Measurements from ENCODE around the gene RPL38. TPM values are rescaled to one million over a fixed set of nuclear protein-coding genes. Genes with fewer than 3 reads are reported as not detected.
A peak's percentile ranks its signal among the peaks of the same experiment; 100 is the strongest.

RPL38 gene
- total and polyA plus RNA-seq, 4 experiments from 2014 or later = 1,662 to 2,198 (median 2,063) TPM

GRCh38 chr17:74200112-74200511 is 3.4 kb upstream of the RPL38 start:
- Histone ChIP-seq H3K9me3 (ENCODE audit: control insufficient read depth in 1 of 2, low read length in 2 of 2) (no peaks in the 10 kb centered on the region), H3K36me3 (ENCODE audit: insufficient read depth, low read length) (peaks cover 3% of the 10 kb centered on the region), H3K4me1 (ENCODE audit: insufficient read depth, low read length) (peaks cover 23% of the 10 kb centered on the region), H3K27me3 (ENCODE audit: insufficient read depth, low read length) (peaks cover 13% of the 10 kb centered on the region), H3K27ac (ENCODE audit: low read depth, low read length) (no peak overlapping the region), H3K4me3 (ENCODE audit: low read length in 2 of 2) (no peak overlapping the region)
- intact Hi-C loops (cut with micrococcal nuclease) = no loop called here
- ChIA-PET CTCF (ENCODE audit: partially characterized antibody) (interaction anchor here (0.7 to 2.3 kb wide), 16 partner anchors 8 to 770 kb away, joined by 3 to 18 read pairs (median 4); partner anchors contain the start of gene DNAI2), POLR2A (ENCODE audit: partially characterized antibody) (interaction anchor here (0.9 to 1.0 kb wide), 2 partner anchors 11 to 179 kb away, joined by 3 to 5 read pairs; no protein-coding TSS in a partner anchor)
- Mint-ChIP-seq H3K4me3 (no peak overlapping the region), H3K27ac (peak overlapping the region in 1 of 7 donors; percentile 69), H3K27me3 (peaks cover 20 to 28% of the 10 kb centered on the region in 2 donors), H3K4me1 (peaks cover 11 to 26% (median 17%) of the 10 kb centered on the region in 4 donors), H3K9me3 (peaks cover 0 to 2% (median 0%) of the 10 kb centered on the region in 8 donors), H3K36me3 (peaks cover 8 to 18% of the 10 kb centered on the region in 2 donors)
- DNase-seq = no peak

GRCh38 chr17:74201250-74201649 is 2.2 kb upstream of the RPL38 start:
- Mint-ChIP-seq H3K36me3 (peaks cover 13 to 28% of the 10 kb centered on the region in 2 donors), H3K4me1 (peaks cover 17 to 37% (median 26%) of the 10 kb centered on the region in 4 donors), H3K9me3 (peaks cover 0 to 2% (median 0%) of the 10 kb centered on the region in 8 donors), H3K27ac (no peak overlapping the region), H3K4me3 (no peak overlapping the region), H3K27me3 (peaks cover 13 to 28% of the 10 kb centered on the region in 2 donors)
- POLR2A ChIA-PET (ENCODE audit: partially characterized antibody) = no interaction called here
- Histone ChIP-seq H3K9me3 (ENCODE audit: control insufficient read depth in 1 of 2, low read length in 2 of 2) (no peaks in the 10 kb centered on the region), H3K4me1 (ENCODE audit: insufficient read depth, low read length) (peaks cover 34% of the 10 kb centered on the region), H3K27ac (ENCODE audit: low read depth, low read length) (no peak overlapping the region), H3K27me3 (ENCODE audit: insufficient read depth, low read length) (peaks cover 7% of the 10 kb centered on the region), H3K4me3 (ENCODE audit: low read length in 2 of 2) (no peak overlapping the region), H3K36me3 (ENCODE audit: insufficient read depth, low read length) (peaks cover 15% of the 10 kb centered on the region)
- intact Hi-C loops (cut with micrococcal nuclease) = no loop called here
- DNase-seq = no peak
- CTCF ChIA-PET (ENCODE audit: partially characterized antibody) = interaction anchor here (1.1 to 2.3 kb wide), 5 partner anchors 9 to 256 kb away, joined by 3 to 18 read pairs (median 4); no protein-coding TSS in a partner anchor

DNA sequence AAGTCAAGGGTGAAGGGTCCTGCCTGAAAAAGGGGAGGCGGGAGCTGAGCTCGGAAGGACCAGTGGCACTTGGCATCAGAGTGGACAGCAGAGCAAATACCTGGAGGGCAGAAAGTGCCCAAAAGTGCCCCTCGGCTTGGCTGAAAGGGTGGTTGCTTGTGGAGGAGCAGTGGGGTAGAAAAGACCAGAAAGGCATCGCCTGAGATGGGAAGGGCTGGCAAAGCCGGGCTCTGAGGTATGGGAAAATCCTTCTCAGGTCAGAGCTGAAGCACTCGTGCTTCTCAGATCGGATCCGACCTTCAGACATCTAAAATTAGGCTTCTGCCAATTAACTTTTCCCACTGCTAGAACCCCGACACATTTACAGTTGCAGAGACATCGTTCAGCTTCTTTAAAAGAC is 1.5 kb upstream of the RPL38 start:
- Histone ChIP-seq H3K4me1 (ENCODE audit: insufficient read depth, low read length) (peaks cover 41% of the 10 kb centered on the region), H3K27me3 (ENCODE audit: insufficient read depth, low read length) (peaks cover 7% of the 10 kb centered on the region), H3K9me3 (ENCODE audit: control insufficient read depth in 1 of 2, low read length in 2 of 2) (no peaks in the 10 kb centered on the region), H3K27ac (ENCODE audit: low read depth, low read length) (no peak overlapping the region), H3K36me3 (ENCODE audit: insufficient read depth, low read length) (peaks cover 20% of the 10 kb centered on the region), H3K4me3 (ENCODE audit: low read length in 2 of 2) (no peak overlapping the region)
- peak overlapping the region in 2 of 7 donors; percentile 38 to 97 for H3K27ac Mint-ChIP-seq
- peak overlapping the region in 3 of 8 donors; percentile 18 to 40 (median 20) for H3K4me3 Mint-ChIP-seq
- peaks cover 0 to 2% (median 0%) of the 10 kb centered on the region in 8 donors for H3K9me3 Mint-ChIP-seq
- H3K4me1 Mint-ChIP-seq = peaks cover 20 to 41% (median 29%) of the 10 kb centered on the region in 4 donors
- POLR2A ChIA-PET (ENCODE audit: partially characterized antibody) = interaction anchor here (1.6 to 1.7 kb wide), 2 partner anchors 80 to 255 kb away, joined by 5 read pairs; no protein-coding TSS in a partner anchor
- peaks cover 16 to 32% of the 10 kb centered on the region in 2 donors for H3K36me3 Mint-ChIP-seq
- intact Hi-C loops (cut with micrococcal nuclease) = loop anchor here (2.0 kb wide), 1 partner anchor 79 kb away; no protein-coding TSS in a partner anchor
- H3K27me3 Mint-ChIP-seq = peaks cover 13 to 28% of the 10 kb centered on the region in 2 donors
- no peak for DNase-seq
- CTCF ChIA-PET (ENCODE audit: partially characterized antibody) = interaction anchor here (0.8 to 14.6 kb wide), 9 partner anchors 10 to 256 kb away, joined by 3 to 230 read pairs (median 4); partner anchors contain the start of genes BTBD17 and TTYH2

- Mint-ChIP-seq H3K9me3 (peaks cover 0 to 2% (median 0%) of the 10 kb centered on the region in 8 donors), H3K27me3 (peaks cover 13 to 22% of the 10 kb centered on the region in 2 donors), H3K36me3 (peaks cover 18 to 36% of the 10 kb centered on the region in 2 donors), H3K4me1 (peaks cover 23 to 45% (median 32%) of the 10 kb centered on the region in 4 donors), H3K4me3 (peak overlapping the region; percentile 52 to 100 (median 98)), H3K27ac (peak overlapping the region in 5 of 7 donors; percentile 3 to 98 (median 97))
- Histone ChIP-seq H3K27ac (ENCODE audit: low read depth, low read length) (no peak overlapping the region), H3K4me3 (ENCODE audit: low read length in 2 of 2) (peak overlapping the region in 1 of 2 donors; percentile 79), H3K36me3 (ENCODE audit: insufficient read depth, low read length) (peaks cover 26% of the 10 kb centered on the region), H3K9me3 (ENCODE audit: control insufficient read depth in 1 of 2, low read length in 2 of 2) (no peaks in the 10 kb centered on the region), H3K27me3 (ENCODE audit: insufficient read depth, low read length) (peaks cover 7% of the 10 kb centered on the region), H3K4me1 (ENCODE audit: insufficient read depth, low read length) (peaks cover 51% of the 10 kb centered on the region)
- ChIA-PET POLR2A (ENCODE audit: partially characterized antibody) (interaction anchor here (0.6 to 2.9 kb wide), 7 partner anchors 10 to 254 kb away, joined by 3 to 27 read pairs (median 3); partner anchors contain the start of gene TTYH2), CTCF (ENCODE audit: partially characterized antibody) (interaction anchor here (0.6 to 14.6 kb wide), 11 partner anchors 10 to 686 kb away, joined by 3 to 230 read pairs (median 4); partner anchors contain the start of genes BTBD17 and TTYH2)
- DNase-seq = no peak
- intact Hi-C loops (cut with micrococcal nuclease) = loop anchor here (1.0 to 2.0 kb wide), 3 partner anchors 10 to 254 kb away; partner anchors contain the start of gene TTYH2
Measured at GRCh38 chr17:74202938-74203337, 540 bp upstream of the RPL38 start.

GRCh38 chr17:74204474-74204873 is 996 bp downstream of the RPL38 start:
- H3K4me3 ChIP-seq (ENCODE audit: low read length in 2 of 2) = peak overlapping the region; percentile 79 to 86
- intact Hi-C loops (cut with micrococcal nuclease) = no loop called here
- no peaks in the 10 kb centered on the region for H3K9me3 ChIP-seq (ENCODE audit: control insufficient read depth in 1 of 2, low read length in 2 of 2)
- peak overlapping the region; percentile 97 to 100 (median 98) for H3K4me3 Mint-ChIP-seq
- peaks cover 28 to 47% (median 36%) of the 10 kb centered on the region in 4 donors for H3K4me1 Mint-ChIP-seq
- no peaks in the 10 kb centered on the region for H3K9me3 Mint-ChIP-seq
- H3K36me3 Mint-ChIP-seq = peaks cover 26 to 52% of the 10 kb centered on the region in 2 donors
- CTCF ChIA-PET (ENCODE audit: partially characterized antibody) = interaction anchor here (1.4 to 14.6 kb wide), 5 partner anchors 9 to 156 kb away, joined by 3 to 230 read pairs (median 11); partner anchors contain the start of genes BTBD17, DNAI2 and TTYH2
- POLR2A ChIA-PET (ENCODE audit: partially characterized antibody) = interaction anchor here (0.6 to 2.9 kb wide), 4 partner anchors 8 to 92 kb away, joined by 3 to 27 read pairs (median 6); partner anchors contain the start of gene TTYH2
- DNase-seq = no peak
- H3K27ac ChIP-seq (ENCODE audit: low read depth, low read length) = peak overlapping the region; percentile 87
- peaks cover 9 to 18% of the 10 kb centered on the region in 2 donors for H3K27me3 Mint-ChIP-seq
- peaks cover 54% of the 10 kb centered on the region for H3K4me1 ChIP-seq (ENCODE audit: insufficient read depth, low read length)
- H3K27me3 ChIP-seq (ENCODE audit: insufficient read depth, low read length) = peaks cover 7% of the 10 kb centered on the region
- H3K36me3 ChIP-seq (ENCODE audit: insufficient read depth, low read length) = peaks cover 39% of the 10 kb centered on the region
- H3K27ac Mint-ChIP-seq = peak overlapping the region; percentile 79 to 97 (median 86)

- DNase-seq = no peak
- H3K36me3 Mint-ChIP-seq = peaks cover 31 to 57% of the 10 kb centered on the region in 2 donors
- peaks cover 7% of the 10 kb centered on the region for H3K27me3 ChIP-seq (ENCODE audit: insufficient read depth, low read length)
- CTCF ChIA-PET (ENCODE audit: partially characterized antibody) = interaction anchor here (1.4 to 14.6 kb wide), 4 partner anchors 8 to 155 kb away, joined by 3 to 230 read pairs (median 10); partner anchors contain the start of genes DNAI2 and TTYH2
- H3K4me3 Mint-ChIP-seq = peak overlapping the region; percentile 57 to 99 (median 86)
- peaks cover 5 to 15% of the 10 kb centered on the region in 2 donors for H3K27me3 Mint-ChIP-seq
- peak overlapping the region; percentile 68 to 97 (median 79) for H3K27ac Mint-ChIP-seq
- H3K27ac ChIP-seq (ENCODE audit: low read depth, low read length) = peak overlapping the region; percentile 87
- peaks cover 28 to 44% (median 35%) of the 10 kb centered on the region in 4 donors for H3K4me1 Mint-ChIP-seq
- peaks cover 54% of the 10 kb centered on the region for H3K4me1 ChIP-seq (ENCODE audit: insufficient read depth, low read length)
- H3K4me3 ChIP-seq (ENCODE audit: low read length in 2 of 2) = no peak overlapping the region
- H3K36me3 ChIP-seq (ENCODE audit: insufficient read depth, low read length) = peaks cover 46% of the 10 kb centered on the region
- POLR2A ChIA-PET (ENCODE audit: partially characterized antibody) = interaction anchor here (1.8 to 2.9 kb wide), 2 partner anchors 7 to 91 kb away, joined by 5 to 27 read pairs; partner anchors contain the start of gene TTYH2
- no peaks in the 10 kb centered on the region for H3K9me3 ChIP-seq (ENCODE audit: control insufficient read depth in 1 of 2, low read length in 2 of 2)
- intact Hi-C loops (cut with micrococcal nuclease) = no loop called here
- no peaks in the 10 kb centered on the region for H3K9me3 Mint-ChIP-seq
Measured at GRCh38 chr17:74205274-74205673, 1.8 kb downstream of the RPL38 start.

Data from CD4-positive, alpha-beta memory T cell (primary cell).